ENCODE data around the gene USP34.

DNA sequence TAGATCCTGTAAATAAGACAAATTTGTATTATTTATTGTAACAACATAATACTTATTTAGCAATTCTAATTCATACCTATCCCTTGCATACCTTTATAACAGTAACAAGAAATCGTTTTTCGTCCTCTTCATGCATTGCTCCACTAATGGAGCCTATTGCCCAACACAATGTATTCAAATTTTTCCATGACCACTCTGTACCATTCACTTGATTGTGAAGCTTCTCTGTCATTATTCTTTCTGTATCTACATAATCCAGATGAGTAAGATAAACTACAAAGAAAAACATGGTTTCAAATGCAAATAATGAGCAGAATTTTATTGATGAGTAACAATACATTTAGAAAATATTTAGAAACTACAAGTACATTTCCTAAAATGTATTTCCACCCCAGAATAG is 21.6 kb upstream of the USP34 start:
- TF ChIP-seq POLR2A (IDR thresholded peaks at IDR 0.05; ENCODE audit: borderline replicate concordance, extremely low read depth, insufficient read depth, insufficient read length): no peak
- TF ChIP-seq SIN3A (IDR thresholded peaks at IDR 0.05; ENCODE audit: low read depth): no peak
- TF ChIP-seq, protein P1, sequence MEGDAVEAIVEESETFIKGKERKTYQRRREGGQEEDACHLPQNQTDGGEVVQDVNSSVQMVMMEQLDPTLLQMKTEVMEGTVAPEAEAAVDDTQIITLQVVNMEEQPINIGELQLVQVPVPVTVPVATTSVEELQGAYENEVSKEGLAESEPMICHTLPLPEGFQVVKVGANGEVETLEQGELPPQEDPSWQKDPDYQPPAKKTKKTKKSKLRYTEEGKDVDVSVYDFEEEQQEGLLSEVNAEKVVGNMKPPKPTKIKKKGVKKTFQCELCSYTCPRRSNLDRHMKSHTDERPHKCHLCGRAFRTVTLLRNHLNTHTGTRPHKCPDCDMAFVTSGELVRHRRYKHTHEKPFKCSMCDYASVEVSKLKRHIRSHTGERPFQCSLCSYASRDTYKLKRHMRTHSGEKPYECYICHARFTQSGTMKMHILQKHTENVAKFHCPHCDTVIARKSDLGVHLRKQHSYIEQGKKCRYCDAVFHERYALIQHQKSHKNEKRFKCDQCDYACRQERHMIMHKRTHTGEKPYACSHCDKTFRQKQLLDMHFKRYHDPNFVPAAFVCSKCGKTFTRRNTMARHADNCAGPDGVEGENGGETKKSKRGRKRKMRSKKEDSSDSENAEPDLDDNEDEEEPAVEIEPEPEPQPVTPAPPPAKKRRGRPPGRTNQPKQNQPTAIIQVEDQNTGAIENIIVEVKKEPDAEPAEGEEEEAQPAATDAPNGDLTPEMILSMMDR (IDR thresholded peaks at IDR 0.05 in 2 of 3, conservative IDR thresholded peaks at IDR 0.05 in 1 of 3; ENCODE audit: borderline replicate concordance in 1 of 3, insufficient read depth in 1 of 3, low read depth in 2 of 3, low read length in 2 of 3): no peak
- no peak for TF ChIP-seq EZH2 (IDR thresholded peaks at IDR 0.05)
- no peak for TF ChIP-seq RAD21 (IDR thresholded peaks at IDR 0.05; ENCODE audit: low read depth)
- TF ChIP-seq JUND (IDR thresholded peaks at IDR 0.05): no peak
- TF ChIP-seq POLR2AphosphoS5 (IDR thresholded peaks at IDR 0.05; ENCODE audit: low read depth, low read length): no peak
- no peak for TF ChIP-seq YY1 (IDR thresholded peaks at IDR 0.05; ENCODE audit: extremely low read depth, insufficient replicate concordance, low read depth, low read length)
- TF ChIP-seq ZNF274 (IDR thresholded peaks at IDR 0.05; ENCODE audit: low read depth, low read length): no peak

All from HCT116 (cell line).